ENCODE measurements around the gene FNIP1.
"Not testable (repeated sequence)": the region's sequence is repeated elsewhere in the genome, so short reads cannot be mapped to it uniquely, and the experiment has no call there.

Gene FNIP1

GRCh38 chr5:131608597-131608996 lies 188.2 kb downstream of the FNIP1 start:
- CTCF ChIA-PET: no interaction called here
- TF ChIP-seq FOXK2 (IDR thresholded peaks at IDR 0.05) (no peak), L3MBTL2 (conservative IDR thresholded peaks at IDR 0.05) (no peak), SUZ12 (IDR thresholded peaks at IDR 0.05) (no peak), ZNF384 (IDR thresholded peaks at IDR 0.05) (no peak), FOXA1 (IDR thresholded peaks at IDR 0.05) (no peak), TARDBP (IDR thresholded peaks at IDR 0.05) (no peak), PKNOX1 (IDR thresholded peaks at IDR 0.05) (no peak), NFRKB (IDR thresholded peaks at IDR 0.05) (no peak), ARNT (IDR thresholded peaks at IDR 0.05) (no peak), HDGF (IDR thresholded peaks at IDR 0.05; ENCODE audit: borderline replicate concordance) (no peak), SP1 (IDR thresholded peaks at IDR 0.05) (no peak), LEF1 (IDR thresholded peaks at IDR 0.05; ENCODE audit: borderline replicate concordance) (no peak), CTBP1 (IDR thresholded peaks at IDR 0.05; ENCODE audit: borderline replicate concordance) (no peak), FOXM1 (IDR thresholded peaks at IDR 0.05; ENCODE audit: borderline replicate concordance) (no peak)
- no peak for DNase-seq (ENCODE audit: extremely low spot score)
- POLR2A ChIA-PET: interaction anchor here (0.8 kb wide), 1 partner anchor 27 kb away, joined by 3 read pairs; no protein-coding TSS in a partner anchor

DNA sequence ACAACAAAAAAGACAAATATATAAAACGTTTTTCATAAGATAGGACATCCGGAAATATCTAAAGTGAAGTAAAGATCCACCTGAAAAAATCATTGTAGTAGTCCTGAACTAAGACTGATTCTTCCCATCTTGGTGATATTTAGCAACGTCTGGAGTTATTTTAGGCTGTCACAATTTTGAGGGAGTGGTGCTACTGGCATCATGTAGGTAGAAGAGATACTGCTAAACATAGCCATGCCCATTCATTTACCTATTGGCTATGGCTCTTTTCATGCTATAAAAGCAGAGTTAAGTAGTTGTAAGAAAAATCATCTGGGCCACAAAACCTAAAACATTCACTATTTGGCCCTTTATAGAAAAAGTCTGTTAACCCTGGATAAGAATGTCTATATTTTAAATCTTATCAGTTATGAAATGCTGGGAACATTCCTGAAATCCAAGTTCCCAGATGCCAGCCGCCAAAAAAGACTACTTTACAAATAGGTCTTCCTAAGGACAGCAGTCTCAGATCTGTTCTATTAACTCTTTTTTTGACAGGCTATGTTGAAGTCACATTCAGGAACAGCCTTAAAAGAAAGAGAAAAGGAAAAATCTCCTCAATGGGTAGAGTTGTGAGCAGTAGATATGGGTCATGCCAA lies 188.8 kb downstream of the FNIP1 start:
- TF ChIP-seq FOXA1 (IDR thresholded peaks at IDR 0.05): no peak
- no peak for DNase-seq (ENCODE audit: extremely low spot score)
- ChIA-PET POLR2A (no interaction called here), CTCF (no interaction called here)

- POLR2A ChIA-PET: no interaction called here
- no peak for DNase-seq (ENCODE audit: extremely low spot score)
- CTCF ChIA-PET: no interaction called here
- TF ChIP-seq ZNF384 (IDR thresholded peaks at IDR 0.05): no peak
- no peak for TF ChIP-seq NFRKB (IDR thresholded peaks at IDR 0.05)
- no peak for TF ChIP-seq FOXK2 (IDR thresholded peaks at IDR 0.05)
- TF ChIP-seq BHLHE40 (IDR thresholded peaks at IDR 0.05; ENCODE audit: borderline replicate concordance): no peak
- no peak for TF ChIP-seq ELF4 (IDR thresholded peaks at IDR 0.05)
- no peak for TF ChIP-seq SUZ12 (IDR thresholded peaks at IDR 0.05)
- TF ChIP-seq HDGF (IDR thresholded peaks at IDR 0.05; ENCODE audit: borderline replicate concordance): no peak
Observed at GRCh38 chr5:131607418-131607817, 189.4 kb downstream of the FNIP1 start.

- CTCF ChIA-PET: no interaction called here
- no peak for TF ChIP-seq ZNF384 (IDR thresholded peaks at IDR 0.05)
- no peak for TF ChIP-seq ELF4 (IDR thresholded peaks at IDR 0.05)
- TF ChIP-seq FOXA1 (IDR thresholded peaks at IDR 0.05): no peak
- TF ChIP-seq TARDBP (IDR thresholded peaks at IDR 0.05): no peak
- no peak for TF ChIP-seq PKNOX1 (IDR thresholded peaks at IDR 0.05)
- TF ChIP-seq NFRKB (IDR thresholded peaks at IDR 0.05): no peak
- no peak for TF ChIP-seq L3MBTL2 (conservative IDR thresholded peaks at IDR 0.05)
- no peak for TF ChIP-seq ARNT (IDR thresholded peaks at IDR 0.05)
- no peak for TF ChIP-seq SP1 (IDR thresholded peaks at IDR 0.05)
- TF ChIP-seq FOXM1 (IDR thresholded peaks at IDR 0.05; ENCODE audit: borderline replicate concordance): no peak
- TF ChIP-seq BHLHE40 (IDR thresholded peaks at IDR 0.05; ENCODE audit: borderline replicate concordance): no peak
- no peak for TF ChIP-seq LEF1 (IDR thresholded peaks at IDR 0.05; ENCODE audit: borderline replicate concordance)
- TF ChIP-seq HDGF (IDR thresholded peaks at IDR 0.05; ENCODE audit: borderline replicate concordance): no peak
- no peak for TF ChIP-seq CTBP1 (IDR thresholded peaks at IDR 0.05; ENCODE audit: borderline replicate concordance)
- no peak for TF ChIP-seq FOXK2 (IDR thresholded peaks at IDR 0.05)
- TF ChIP-seq SUZ12 (IDR thresholded peaks at IDR 0.05): no peak
Observed at GRCh38 chr5:131605086-131605485, 191.7 kb downstream of the FNIP1 start.

GRCh38 chr5:131595088-131596033 lies 201.5 kb downstream of the FNIP1 start:
- ChIA-PET CTCF (no interaction called here), POLR2A (no interaction called here)
- TF ChIP-seq ARNT (IDR thresholded peaks at IDR 0.05) (no peak), SUZ12 (IDR thresholded peaks at IDR 0.05) (no peak), FOXA1 (IDR thresholded peaks at IDR 0.05) (no peak), PKNOX1 (IDR thresholded peaks at IDR 0.05) (no peak), BHLHE40 (IDR thresholded peaks at IDR 0.05; ENCODE audit: borderline replicate concordance) (no peak), LEF1 (IDR thresholded peaks at IDR 0.05; ENCODE audit: borderline replicate concordance) (no peak), ZNF384 (IDR thresholded peaks at IDR 0.05) (no peak), ELF4 (IDR thresholded peaks at IDR 0.05) (no peak), HDGF (IDR thresholded peaks at IDR 0.05; ENCODE audit: borderline replicate concordance) (no peak)
- DNase-seq (ENCODE audit: extremely low spot score): no peak

More at GRCh38 chr5:131605086-131605485, 191.7 kb downstream of the FNIP1 start:
- no peak for DNase-seq (ENCODE audit: extremely low spot score)
- POLR2A ChIA-PET: no interaction called here

DNA sequence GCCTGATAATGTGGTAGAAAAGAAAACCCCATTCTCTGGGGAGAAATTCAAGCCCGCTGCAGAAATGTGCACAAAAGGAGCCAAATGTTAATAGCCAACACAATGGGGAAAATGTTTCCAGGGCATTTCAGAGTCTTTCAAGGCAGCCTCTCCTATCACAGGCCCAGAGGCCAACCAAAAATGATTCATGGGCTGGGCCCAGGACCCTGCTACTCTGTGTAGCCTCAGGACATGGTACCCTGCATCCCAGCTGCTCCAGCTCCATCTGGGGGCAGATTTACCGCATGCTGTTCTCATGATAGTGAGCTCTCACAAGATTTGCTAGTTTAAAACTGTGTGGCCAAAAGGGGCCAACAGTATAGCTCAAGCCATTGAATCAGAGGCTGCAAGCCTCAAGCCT lies 202.9 kb downstream of the FNIP1 start:
- POLR2A ChIA-PET: no interaction called here
- TF ChIP-seq ZNF384 (IDR thresholded peaks at IDR 0.05): no peak
- no peak for TF ChIP-seq NFRKB (IDR thresholded peaks at IDR 0.05)
- TF ChIP-seq CTBP1 (IDR thresholded peaks at IDR 0.05; ENCODE audit: borderline replicate concordance): no peak
- TF ChIP-seq ARNT (IDR thresholded peaks at IDR 0.05): no peak
- TF ChIP-seq FOXM1 (IDR thresholded peaks at IDR 0.05; ENCODE audit: borderline replicate concordance): no peak
- TF ChIP-seq HDGF (IDR thresholded peaks at IDR 0.05; ENCODE audit: borderline replicate concordance): no peak
- TF ChIP-seq ELF4 (IDR thresholded peaks at IDR 0.05): no peak
- TF ChIP-seq TARDBP (IDR thresholded peaks at IDR 0.05): no peak
- CTCF ChIA-PET: no interaction called here
- no peak for DNase-seq (ENCODE audit: extremely low spot score)

- DNase-seq (ENCODE audit: extremely low spot score); POLR2A ChIA-PET; CTCF ChIA-PET: not testable (repeated sequence)
Observed at GRCh38 chr5:131593436-131593835, 203.4 kb downstream of the FNIP1 start.

All from HEK293T (cell line).